DMS53 (cell line): ENCODE data around the gene SETD3.
"Not testable (repeated sequence)": the region's sequence is repeated elsewhere in the genome, so short reads cannot be mapped to it uniquely, and the experiment has no call there.

Experiments
- DNase-seq: peaks from one replicate; lab custom pipeline; 2025; lab: John Stamatoyannopoulos, UW

Gene SETD3

DNA sequence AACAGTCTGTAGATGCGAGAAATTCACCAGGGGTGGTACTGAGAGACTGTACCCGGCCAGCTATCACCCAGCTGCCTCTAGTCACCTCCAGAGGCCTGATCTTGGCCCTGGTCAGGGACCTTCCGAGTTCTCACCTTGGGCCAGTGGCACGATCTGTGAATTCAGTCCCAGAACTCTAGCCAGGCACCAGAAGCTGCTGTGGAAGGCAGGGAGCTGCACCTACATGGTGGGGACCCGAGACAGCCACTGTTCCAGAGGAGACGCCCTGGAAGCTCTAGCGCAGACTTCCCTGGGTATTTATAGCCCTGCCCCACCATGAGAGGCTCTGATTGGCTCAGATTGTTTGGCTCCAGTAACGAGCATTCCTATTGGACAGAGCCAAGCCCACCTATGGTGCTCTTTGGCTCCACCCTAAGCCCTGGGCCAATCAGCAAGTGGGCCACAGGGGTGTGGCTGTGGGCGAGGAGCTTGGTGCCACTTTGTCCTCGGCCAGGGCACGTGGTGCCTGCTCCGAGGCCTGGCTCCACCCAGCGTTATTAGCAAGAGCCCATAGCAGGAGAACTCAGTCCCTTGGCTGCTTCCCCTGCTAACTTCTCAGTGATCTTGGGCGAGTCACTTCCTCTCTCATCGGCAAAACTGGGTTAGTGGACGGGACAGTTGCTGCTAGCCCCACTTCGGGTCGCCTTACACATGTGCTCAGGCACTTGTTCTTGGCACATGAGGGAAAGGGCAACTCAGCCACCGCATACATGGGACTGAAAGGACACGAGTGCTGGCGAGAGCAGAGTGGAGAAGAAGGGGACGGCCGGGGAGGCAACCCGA lies 119.7 kb downstream of the SETD3 start:
- no peak for DNase-seq

- no peak for DNase-seq
Measured at GRCh38 chr14:99359906-99360305, 120.8 kb downstream of the SETD3 start.

GRCh38 chr14:99357916-99358390 lies 122.7 kb downstream of the SETD3 start:
- DNase-seq: no peak

DNA sequence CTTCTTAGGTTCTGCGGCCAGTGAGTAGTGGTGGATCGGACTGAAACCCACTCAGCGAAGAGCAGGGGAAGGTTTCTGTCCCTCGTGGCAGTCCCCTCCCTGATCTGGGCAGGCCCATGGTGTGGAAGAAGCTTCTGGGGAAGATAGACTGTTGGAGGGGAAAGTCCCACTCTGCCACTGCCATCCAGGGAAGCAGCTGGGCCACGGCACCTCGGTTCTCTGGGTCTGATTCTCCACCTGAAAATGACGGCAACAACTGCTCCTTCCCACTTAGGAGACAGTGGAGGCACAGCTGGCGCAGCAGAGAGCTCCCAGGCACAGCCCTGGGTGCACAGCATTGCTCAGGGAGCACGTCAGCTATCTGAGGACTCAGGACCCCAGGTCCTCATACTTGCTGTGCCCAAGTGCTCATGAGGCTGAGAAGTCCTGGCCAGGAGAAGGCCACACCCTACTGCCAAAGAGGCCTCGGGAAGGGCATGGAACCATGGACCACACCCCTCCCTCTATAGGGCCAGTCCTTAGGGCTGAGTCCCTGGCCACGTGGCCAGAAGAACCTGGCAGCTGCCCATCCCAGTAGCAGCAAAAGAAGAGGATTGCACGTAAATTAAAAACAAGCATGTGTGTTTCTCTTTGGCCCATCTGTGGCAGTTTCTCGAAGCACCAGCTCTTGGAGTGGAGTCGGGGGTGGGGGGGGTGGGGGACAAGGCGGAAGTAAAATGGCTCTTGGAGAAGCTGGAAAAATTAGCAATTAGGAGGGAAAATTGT lies 123.3 kb downstream of the SETD3 start:
- DNase-seq: no peak

DNA sequence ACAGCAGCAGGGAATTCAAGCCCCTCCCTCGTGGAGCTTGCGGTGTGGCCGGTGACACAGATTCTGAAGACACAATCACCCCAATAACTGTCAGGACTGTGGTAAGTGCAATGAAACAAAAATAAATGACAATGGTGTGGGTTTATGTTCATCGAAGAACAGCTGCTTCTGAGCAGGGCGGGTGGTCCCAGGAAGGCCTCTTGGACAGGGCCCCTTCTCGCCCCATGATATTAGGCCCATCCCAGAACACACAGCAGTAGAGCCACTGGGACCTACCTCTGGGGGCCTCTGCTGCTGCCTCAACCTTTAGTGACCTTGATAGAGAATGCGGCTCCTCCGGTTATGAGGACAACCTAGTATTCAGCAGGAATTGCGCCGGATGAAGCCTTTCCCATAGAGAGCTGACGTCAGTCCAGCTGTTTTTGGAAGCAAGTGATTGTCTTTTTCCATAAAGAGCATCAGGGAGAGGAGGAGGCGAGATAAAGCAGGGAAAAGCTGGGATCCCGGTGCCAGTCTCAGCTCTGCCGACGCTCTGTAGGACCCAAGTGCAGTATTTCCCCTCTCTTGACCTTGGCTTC lies 124.5 kb downstream of the SETD3 start:
- DNase-seq: no peak

GRCh38 chr14:99354166-99354875 lies 126.3 kb downstream of the SETD3 start:
- no peak for DNase-seq

- no peak for DNase-seq
Measured at GRCh38 chr14:99352688-99353280, 127.9 kb downstream of the SETD3 start.

- no peak for DNase-seq
Measured at GRCh38 chr14:99351166-99352007, 129.3 kb downstream of the SETD3 start.

DNA sequence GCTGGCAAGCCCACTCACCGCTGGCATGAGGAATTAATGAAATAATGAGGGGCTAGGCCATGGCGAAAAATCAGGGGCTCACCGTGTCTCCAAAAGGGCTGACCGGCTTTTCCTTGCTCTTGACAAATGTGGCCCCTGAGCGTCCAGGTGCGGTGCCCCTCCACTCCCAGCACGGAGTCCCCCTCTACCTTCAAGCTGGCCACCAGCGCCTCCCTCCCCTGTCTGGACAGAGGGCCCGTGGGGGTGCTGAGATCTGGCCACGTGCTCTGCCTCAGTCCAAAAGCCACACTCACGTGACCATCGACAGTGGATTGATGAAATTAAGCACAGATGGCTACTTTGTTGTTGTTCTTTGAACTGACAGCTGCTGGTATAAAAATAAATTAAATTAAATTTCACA lies 129.9 kb downstream of the SETD3 start:
- no peak for DNase-seq

DNA sequence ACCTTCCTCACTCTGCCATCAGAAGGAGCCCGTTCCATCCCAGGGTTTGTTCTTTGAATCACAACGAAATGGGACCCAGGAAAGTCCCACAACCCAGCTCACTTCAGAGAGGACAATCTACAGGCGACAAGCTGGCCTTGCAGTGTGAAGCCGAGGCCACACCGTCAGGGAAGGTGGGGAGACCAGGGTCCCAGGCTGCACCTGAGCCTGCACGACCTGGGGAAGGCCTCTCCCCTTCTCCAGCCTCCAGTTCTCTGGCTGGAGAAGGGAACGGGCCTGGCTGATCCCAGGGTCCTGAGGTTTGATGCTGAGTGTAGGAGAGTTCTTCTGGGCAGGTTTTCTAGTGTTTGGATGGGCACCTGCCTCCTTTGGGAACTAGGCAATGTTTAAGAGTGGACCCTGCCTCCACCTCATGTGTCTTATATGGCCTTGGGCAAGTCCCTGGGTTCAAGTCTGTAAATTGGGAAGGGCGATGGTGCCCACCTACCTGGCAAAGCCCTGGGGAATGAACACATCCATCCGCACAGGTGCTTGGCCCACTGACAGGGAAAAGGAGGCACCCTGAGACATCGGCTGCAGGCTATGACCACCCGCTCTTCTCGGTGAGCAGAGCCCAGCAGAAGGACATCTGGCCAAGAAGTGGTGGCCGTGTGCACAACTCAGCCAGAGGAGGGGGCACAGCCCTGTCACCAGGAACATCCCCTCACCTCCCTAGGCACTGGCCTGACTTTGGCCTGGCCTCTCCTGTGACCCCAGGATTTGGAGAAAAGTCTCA lies 130.8 kb downstream of the SETD3 start:
- no peak for DNase-seq

DNA sequence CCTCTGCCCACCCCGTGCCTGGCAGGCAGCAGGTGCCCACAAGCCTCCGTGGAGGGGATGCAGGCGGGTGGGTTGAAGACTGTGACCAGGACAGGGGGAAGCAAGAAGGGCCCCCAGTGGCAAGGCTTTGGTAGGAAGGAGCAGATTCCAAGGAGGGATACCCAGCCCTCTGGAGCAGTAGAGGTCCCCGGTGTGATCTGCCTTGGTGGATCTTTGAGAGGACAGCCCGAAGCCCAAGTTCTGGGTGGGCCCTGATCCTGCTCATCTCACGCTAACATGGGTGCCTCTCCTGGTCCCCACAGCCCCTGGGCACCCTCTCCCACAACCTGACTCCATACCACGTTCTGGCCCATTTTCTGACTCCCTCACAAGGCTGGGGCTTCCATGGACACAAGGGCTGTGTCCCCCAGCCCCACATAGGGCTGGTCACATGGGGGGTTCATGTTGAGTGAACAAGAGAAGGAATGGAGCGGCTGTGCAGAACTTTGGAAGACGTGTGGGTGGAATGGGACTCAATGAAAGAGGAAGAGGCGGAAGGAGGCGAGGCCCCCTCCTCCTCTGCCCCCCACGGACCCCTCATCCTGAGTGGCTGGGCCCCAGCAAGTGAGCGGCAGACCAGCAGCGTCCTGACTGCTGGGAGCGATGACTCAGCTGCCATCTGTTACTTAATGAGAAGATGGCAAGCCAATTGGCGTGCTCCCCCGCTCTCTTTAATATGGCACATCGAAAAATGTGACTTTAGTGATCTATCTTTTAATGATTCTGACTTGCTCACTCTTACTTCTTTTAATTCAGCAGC lies 131.6 kb downstream of the SETD3 start:
- DNase-seq: no peak

DNA sequence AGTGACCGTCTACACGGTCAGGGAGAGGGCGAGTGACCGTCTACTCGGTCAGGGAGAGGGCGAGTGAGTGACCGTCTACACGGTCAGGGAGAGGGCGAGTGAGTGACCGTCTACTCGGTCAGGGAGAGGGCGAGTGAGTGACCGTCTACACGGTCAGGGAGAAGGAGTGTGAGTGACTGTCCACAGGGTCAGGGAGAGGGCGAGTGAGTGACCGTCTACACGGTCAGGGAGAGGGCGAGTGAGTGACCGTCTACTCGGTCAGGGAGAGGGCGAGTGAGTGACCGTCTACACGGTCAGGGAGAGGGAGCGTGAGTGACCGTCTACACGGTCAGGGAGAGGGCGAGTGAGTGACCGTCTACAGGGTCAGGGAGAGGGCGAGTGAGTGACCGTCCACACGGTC lies 132.4 kb downstream of the SETD3 start:
- not testable (repeated sequence) for DNase-seq
